Uterus (tissue), 4 donors: Measurements from ENCODE around the gene SLC9A7. TPM values are rescaled to one million over a fixed set of nuclear protein-coding genes. Genes with fewer than 3 reads are reported as not detected.
A peak's percentile ranks its signal among the peaks of the same experiment; 100 is the strongest.

Experiments used
- DNase-seq, 2 donors: peaks; one replicate each; pipeline ENCODE4 v3.0.0-alpha.2; 2019 to 2020
- H3K27ac ChIP-seq, 2 donors: fragments of 200-600 bp; sonication (generic); 1 replicate in 1 of 2; 2 replicates in 1 of 2; pipeline ENCODE4 v1.5.1; 2016 to 2018
- H3K27me3 ChIP-seq, 2 donors: fragments of 200-600 bp; sonication (generic); one replicate each; pipeline ENCODE4 v1.5.1; 2018 to 2019; ENCODE audit warnings: control low read depth in 1 of 2
- H3K36me3 ChIP-seq, 2 donors: fragments of 200-600 bp; sonication (generic); one replicate each; pipeline ENCODE4 v1.5.1; 2019; ENCODE audit warnings: control low read depth in 1 of 2
- H3K4me1 ChIP-seq, 2 donors: fragments of 200-600 bp; sonication (generic); one replicate each; pipeline ENCODE4 v1.5.1; 2018 to 2019; ENCODE audit warnings: control low read depth in 1 of 2
- H3K4me3 ChIP-seq, 2 donors: fragments of 200-600 bp; sonication (generic); 1 replicate in 1 of 2; 2 replicates in 1 of 2; pipeline ENCODE4 v1.5.1; 2018 to 2019; ENCODE audit warnings: mild to moderate bottlenecking in 1 of 2
- H3K9me3 ChIP-seq, 2 donors: fragments of 200-600 bp; sonication (generic); one replicate each; pipeline ENCODE4 v1.5.1; 2019; ENCODE audit warnings: control low read depth in 1 of 2
- CTCF ChIP-seq, 4 experiments: fragments of 200-600 bp in 2 of 4; fragments of 450-650 bp in 2 of 4; sonication (generic) in 2 of 4; IDR thresholded peaks; one replicate each; pipeline ENCODE4 v1.5.1; 2016 to 2019; ENCODE audit warnings: antibody characterized with exemption in 4 of 4, mild to moderate bottlenecking in 2 of 4, moderate library complexity in 1 of 4
- POLR2A ChIP-seq, 2 donors: fragments of 450-650 bp; IDR thresholded peaks; one replicate each; pipeline ENCODE4 v1.6.1; 2016; ENCODE audit warnings: antibody characterized with exemption in 2 of 2, mild to moderate bottlenecking in 1 of 2, moderate library complexity in 1 of 2
- intact Hi-C: fragments of 100-400 bp; cut with DNase I; formaldehyde crosslinking; loops from one replicate; pipeline ENCODE4 v1.15.1; 2023; ENCODE audit warnings: low total_unique reads
- total RNA-seq, 4 donors: library from RNA; depleted of rRNA in 3 of 4; stranded (reverse); fragments of >200 nt in 3 of 4; gene quantifications; one replicate each; pipeline versions ENCODE4 v1.1.0 to v1.2.4, GENCODE V29; 2014 to 2023
- donor health status: DM: yes; HTN: yes; CAD: no.

SLC9A7 gene
- total RNA-seq, 4 donors from 2014 or later = 0.51 to 6.4 (median 3.3) TPM

- Histone ChIP-seq H3K4me1 (no peaks in the 10 kb centered on the region), H3K27me3 (no peaks in the 10 kb centered on the region), H3K4me3 (no peak overlapping the region), H3K9me3 (no peaks in the 10 kb centered on the region), H3K27ac (no peak overlapping the region), H3K36me3 (no peaks in the 10 kb centered on the region)
- intact Hi-C loops = no loop called here
- no peak for DNase-seq
- TF ChIP-seq CTCF (IDR thresholded peaks at IDR 0.05) (no peak), POLR2A (IDR thresholded peaks at IDR 0.05) (no peak)
Measured at GRCh38 chrX:46637938-46638337, 121.0 kb downstream of the SLC9A7 start.

- no peak for TF ChIP-seq POLR2A (IDR thresholded peaks at IDR 0.05)
- no peak for TF ChIP-seq CTCF (IDR thresholded peaks at IDR 0.05)
- Histone ChIP-seq H3K27ac (no peak overlapping the region), H3K4me1 (no peaks in the 10 kb centered on the region), H3K36me3 (no peaks in the 10 kb centered on the region), H3K27me3 (no peaks in the 10 kb centered on the region), H3K4me3 (no peak overlapping the region), H3K9me3 (no peaks in the 10 kb centered on the region)
- DNase-seq = no peak
- intact Hi-C loops = no loop called here
Measured at GRCh38 chrX:46636223-46636622, 122.7 kb downstream of the SLC9A7 start.

DNA sequence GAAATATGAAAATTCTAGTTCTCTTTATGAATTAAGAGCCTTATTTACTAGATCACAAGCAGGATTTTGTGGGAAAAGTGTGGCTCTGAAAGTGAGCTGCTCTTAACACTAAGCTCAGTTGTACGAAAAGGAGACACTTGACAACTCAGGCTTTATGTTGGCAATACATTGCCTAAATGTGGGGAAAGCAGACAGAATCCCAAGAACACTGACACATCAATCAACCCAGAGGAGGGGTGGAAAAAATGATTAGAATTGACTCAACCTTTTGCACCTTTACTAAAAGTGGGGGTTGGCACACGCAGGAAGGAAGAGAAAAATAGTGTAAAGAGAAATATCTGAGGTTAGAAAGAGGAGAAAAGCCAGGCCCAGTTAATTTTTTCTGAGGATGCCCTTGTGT is 123.7 kb downstream of the SLC9A7 start:
- Histone ChIP-seq H3K27me3 (no peaks in the 10 kb centered on the region), H3K27ac (no peak overlapping the region), H3K4me1 (no peaks in the 10 kb centered on the region), H3K36me3 (no peaks in the 10 kb centered on the region), H3K9me3 (no peaks in the 10 kb centered on the region), H3K4me3 (no peak overlapping the region)
- TF ChIP-seq CTCF (IDR thresholded peaks at IDR 0.05) = no peak
- TF ChIP-seq POLR2A (IDR thresholded peaks at IDR 0.05) = no peak
- intact Hi-C loops = no loop called here
- DNase-seq = no peak

DNA sequence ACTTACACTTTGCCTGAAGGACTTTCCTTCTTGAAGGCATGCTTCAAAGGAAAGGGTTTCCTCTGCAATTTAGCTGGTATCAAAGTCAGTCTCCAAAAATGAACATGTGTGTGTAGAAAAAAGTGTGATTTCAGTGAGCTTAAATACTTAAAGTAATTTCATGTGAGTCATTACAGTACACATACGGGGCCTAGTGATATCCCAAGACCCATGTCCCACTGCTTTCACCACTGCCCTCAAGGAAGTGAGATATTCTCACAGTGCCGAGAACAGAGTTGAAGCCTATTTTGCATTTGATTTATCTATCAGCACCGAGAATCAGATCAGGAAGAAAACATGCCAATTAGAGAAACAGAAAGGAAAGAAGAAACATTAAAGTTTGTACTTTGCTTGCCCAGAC is 124.3 kb downstream of the SLC9A7 start:
- H3K4me3 ChIP-seq = no peak overlapping the region
- no peak for TF ChIP-seq POLR2A (IDR thresholded peaks at IDR 0.05)
- H3K27me3 ChIP-seq = no peaks in the 10 kb centered on the region
- no peak for DNase-seq
- no peaks in the 10 kb centered on the region for H3K9me3 ChIP-seq
- H3K27ac ChIP-seq = no peak overlapping the region
- H3K4me1 ChIP-seq = no peaks in the 10 kb centered on the region
- H3K36me3 ChIP-seq = no peaks in the 10 kb centered on the region
- intact Hi-C loops = no loop called here

- no peak for DNase-seq
- intact Hi-C loops = no loop called here
- Histone ChIP-seq H3K4me3 (no peak overlapping the region), H3K27me3 (no peaks in the 10 kb centered on the region), H3K9me3 (no peaks in the 10 kb centered on the region), H3K4me1 (no peaks in the 10 kb centered on the region), H3K27ac (peak overlapping the region in 1 of 2 donors; percentile 57), H3K36me3 (no peaks in the 10 kb centered on the region)
- TF ChIP-seq CTCF (IDR thresholded peaks at IDR 0.05) = no peak
- TF ChIP-seq POLR2A (IDR thresholded peaks at IDR 0.05) = no peak
Measured at GRCh38 chrX:46630141-46630540, 128.8 kb downstream of the SLC9A7 start.
